ENCODE results near the gene NBPF12.
"Not testable (repeated sequence)": the region's sequence is repeated elsewhere in the genome, so short reads cannot be mapped to it uniquely, and the experiment has no call there.

Gene NBPF12

GRCh38 chr1:146938242-146938902 is at the start of gene NBPF12:
TSS of gene NBPF12 (plus strand) at chr1:146938324. CDS start at chr1:146960144, 21,820 bp downstream.
- DNase-seq, result peak; percentile 93

- not testable (repeated sequence) for DNase-seq
These were observed 46.8 kb upstream of the NBPF12 start for GRCh38 chr1:146891355-146891754.

- DNase-seq, result not testable (repeated sequence)
These were observed 45.8 kb upstream of the NBPF12 start for GRCh38 chr1:146892331-146892730.

- DNase-seq, result not testable (repeated sequence)
These were observed 30.4 kb upstream of the NBPF12 start for GRCh38 chr1:146907565-146908261.

GRCh38 chr1:146912975-146913374 is 25.1 kb upstream of the NBPF12 start:
- not testable (repeated sequence) for DNase-seq

GRCh38 chr1:146920811-146921210 is 17.3 kb upstream of the NBPF12 start:
- not testable (repeated sequence) for DNase-seq

DNA sequence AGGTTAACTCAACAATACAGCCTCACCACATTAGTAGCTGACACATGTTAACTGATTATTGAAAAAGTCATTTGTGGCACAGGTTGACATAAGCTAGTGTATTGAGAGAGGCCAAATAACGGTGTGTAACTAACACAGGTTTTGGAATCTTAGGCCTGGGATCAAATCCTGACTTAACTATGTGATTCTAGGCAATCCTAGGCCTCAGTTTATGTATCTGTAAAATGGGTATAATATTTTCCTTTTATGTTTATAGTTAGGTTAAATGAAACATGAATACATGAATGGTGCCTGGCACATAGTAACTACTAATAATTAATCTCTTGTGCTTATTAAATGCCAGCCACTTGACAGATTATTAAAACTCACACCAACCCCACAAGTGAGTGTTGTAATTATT is 15.5 kb upstream of the NBPF12 start:
- not testable (repeated sequence) for DNase-seq

DNA sequence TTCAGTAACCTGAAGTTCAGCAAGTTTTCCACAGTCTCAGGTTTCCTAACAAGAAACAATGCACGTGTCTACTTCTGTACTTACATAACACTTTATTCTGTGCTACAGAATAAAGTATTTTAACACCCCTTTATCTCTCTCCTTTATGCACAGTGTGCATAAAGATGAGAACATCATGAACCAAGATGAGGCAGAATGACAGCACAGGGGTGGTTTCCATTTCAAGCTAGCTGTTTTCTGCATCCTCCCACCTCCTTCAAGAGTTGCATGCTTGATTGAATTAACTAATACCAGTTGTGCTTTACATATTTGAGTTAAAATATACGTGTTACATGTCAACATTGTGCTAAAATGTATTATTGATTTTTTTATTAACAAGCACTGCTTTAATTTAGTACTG is 14.0 kb upstream of the NBPF12 start:
- DNase-seq, result not testable (repeated sequence)

GRCh38 chr1:146926413-146926812 is 11.7 kb upstream of the NBPF12 start:
- DNase-seq, result not testable (repeated sequence)

- DNase-seq, result not testable (repeated sequence)
These were observed 7.9 kb upstream of the NBPF12 start for GRCh38 chr1:146930225-146930624.

GRCh38 chr1:146934390-146935223 is 3.5 kb upstream of the NBPF12 start:
- not testable (repeated sequence) for DNase-seq

- peak; percentile 19 for DNase-seq
These were observed 662 bp upstream of the NBPF12 start for GRCh38 chr1:146937462-146937861.

- DNase-seq, result peak; percentile 38
These were observed 1.0 kb downstream of the NBPF12 start for GRCh38 chr1:146938927-146939786.

DNA sequence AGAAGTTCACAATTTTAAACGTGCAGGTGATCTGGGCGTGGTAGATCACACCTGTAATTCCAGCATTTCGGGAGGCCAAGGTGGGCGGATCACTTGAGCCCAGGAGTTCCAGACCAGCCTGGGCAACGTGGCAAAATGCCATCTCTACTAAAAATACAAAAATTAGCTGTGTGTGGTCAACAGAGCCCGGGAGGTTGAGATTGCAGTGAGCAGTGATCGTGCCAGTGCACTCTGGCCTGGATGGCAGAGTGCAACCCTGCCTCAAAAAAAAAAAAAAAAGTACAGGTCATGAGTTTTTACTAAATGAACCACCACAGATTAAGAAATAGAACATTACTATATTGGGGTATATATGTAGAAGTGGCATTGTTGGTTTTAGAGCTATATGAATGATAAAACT is 2.2 kb downstream of the NBPF12 start:
- not testable (repeated sequence) for DNase-seq

GRCh38 chr1:146943342-146943886 is 5.3 kb downstream of the NBPF12 start:
- DNase-seq, result not testable (repeated sequence)

DNA sequence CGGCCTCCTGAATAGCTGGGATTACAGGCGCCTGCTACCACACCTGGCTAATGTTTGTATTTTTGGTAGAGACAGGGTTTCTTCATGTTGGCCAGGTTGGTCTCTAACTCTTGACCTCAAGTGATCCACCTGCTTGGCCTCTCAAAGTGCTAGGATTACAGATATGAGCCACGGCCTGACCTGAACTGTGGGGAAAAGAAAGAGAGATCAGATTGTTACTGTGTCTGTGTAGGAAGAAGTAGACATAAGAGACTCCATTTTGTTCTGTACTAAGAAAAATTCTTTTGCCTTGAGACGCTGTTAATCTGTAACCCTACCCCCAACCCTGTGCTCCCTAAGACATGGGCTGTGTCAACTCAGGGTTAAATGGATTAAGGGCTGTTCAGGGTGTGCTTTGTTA is 10.0 kb downstream of the NBPF12 start:
- not testable (repeated sequence) for DNase-seq

DNA sequence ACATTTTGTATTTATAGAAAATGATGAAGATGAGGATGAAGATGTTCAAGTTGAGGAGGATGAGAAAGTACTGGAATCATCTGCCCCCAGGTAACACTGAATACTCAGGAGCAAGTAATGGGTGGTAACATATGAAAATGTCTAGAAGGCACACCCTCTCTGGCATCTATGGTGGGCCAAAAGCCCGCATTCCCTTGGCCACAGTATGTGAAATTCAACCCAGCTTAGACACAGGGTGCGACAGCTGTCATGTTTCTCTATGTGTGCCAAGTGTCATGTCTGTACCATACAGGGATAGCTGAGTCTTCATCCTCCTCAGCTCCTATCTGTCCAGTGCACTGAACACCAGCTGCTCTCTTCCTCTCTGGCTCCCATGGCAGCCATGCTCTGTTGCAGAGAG is 26.2 kb downstream of the NBPF12 start:
- DNase-seq, result not testable (repeated sequence)

DNA sequence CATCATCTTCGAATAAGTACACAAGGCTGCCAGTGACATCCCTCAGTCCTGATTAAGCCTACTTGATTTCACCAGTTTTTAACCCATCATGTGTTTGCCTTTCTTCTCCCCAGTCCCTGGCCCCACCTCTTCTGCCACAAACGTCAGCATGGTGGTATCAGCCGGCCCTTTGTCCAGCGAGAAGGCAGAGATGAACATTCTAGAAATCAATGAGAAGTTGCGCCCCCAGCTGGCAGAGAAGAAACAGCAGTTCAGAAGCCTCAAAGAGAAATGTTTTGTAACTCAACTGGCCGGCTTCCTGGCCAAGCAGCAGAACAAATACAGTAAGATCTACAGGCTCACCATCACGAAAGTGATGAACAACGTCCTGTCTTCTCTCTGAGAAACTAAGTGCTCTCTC is 28.2 kb downstream of the NBPF12 start:
- DNase-seq, result not testable (repeated sequence)

DNA sequence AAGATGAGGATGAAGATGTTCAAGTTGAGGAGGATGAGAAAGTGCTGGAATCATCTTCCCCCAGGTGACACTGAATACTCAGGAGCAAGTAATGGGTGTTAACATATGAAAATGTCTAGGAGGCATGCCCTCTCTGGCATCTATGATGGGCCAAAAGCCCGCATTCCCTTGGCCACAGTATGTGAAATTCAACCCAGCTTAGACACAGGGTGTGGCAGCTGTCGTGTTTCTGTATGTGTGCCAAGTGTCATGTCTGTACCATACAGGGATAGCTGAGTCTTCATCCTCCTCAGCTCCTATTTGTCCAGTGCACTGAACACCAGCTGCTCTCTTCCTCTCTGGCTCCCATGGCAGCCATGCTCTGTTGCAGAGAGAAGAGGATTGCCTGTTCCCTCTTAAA is 32.5 kb downstream of the NBPF12 start:
- DNase-seq, result not testable (repeated sequence)

GRCh38 chr1:146972681-146973080 is 34.6 kb downstream of the NBPF12 start:
- DNase-seq, result not testable (repeated sequence)

GRCh38 chr1:146985855-146986254 is 47.7 kb downstream of the NBPF12 start:
- not testable (repeated sequence) for DNase-seq

GRCh38 chr1:146986450-146986849 is 48.3 kb downstream of the NBPF12 start:
- not testable (repeated sequence) for DNase-seq

Measured in activated CD4-positive, alpha-beta T cell treated with anti-CD3 and anti-CD28 coated beads, Interleukin-10, Interleukin-2, amounts not matched to agents 100 ng/mL and 50 ng/mL, durations not matched to agents 16 hours and 8 hours (primary cell).